GM20431 (cell line): ENCODE measurements around the gene RREB1.
"Not testable (repeated sequence)": the region's sequence is repeated elsewhere in the genome, so short reads cannot be mapped to it uniquely, and the experiment has no call there.

Experiments used
- in situ Hi-C: fragments of 300-500 bp; cut with MseI, MboI; formaldehyde crosslinking; loops from one replicate; pipeline ENCODE4 v1.15.0; 2020; ENCODE audit warnings: low sequenced_read_pairs; ENCODE audit not compliant: unreplicated experiment

The RREB1 gene

GRCh38 chr6:7140631-7141378, 33.0 kb downstream of the RREB1 start:
- in situ Hi-C loops = no loop called here

DNA sequence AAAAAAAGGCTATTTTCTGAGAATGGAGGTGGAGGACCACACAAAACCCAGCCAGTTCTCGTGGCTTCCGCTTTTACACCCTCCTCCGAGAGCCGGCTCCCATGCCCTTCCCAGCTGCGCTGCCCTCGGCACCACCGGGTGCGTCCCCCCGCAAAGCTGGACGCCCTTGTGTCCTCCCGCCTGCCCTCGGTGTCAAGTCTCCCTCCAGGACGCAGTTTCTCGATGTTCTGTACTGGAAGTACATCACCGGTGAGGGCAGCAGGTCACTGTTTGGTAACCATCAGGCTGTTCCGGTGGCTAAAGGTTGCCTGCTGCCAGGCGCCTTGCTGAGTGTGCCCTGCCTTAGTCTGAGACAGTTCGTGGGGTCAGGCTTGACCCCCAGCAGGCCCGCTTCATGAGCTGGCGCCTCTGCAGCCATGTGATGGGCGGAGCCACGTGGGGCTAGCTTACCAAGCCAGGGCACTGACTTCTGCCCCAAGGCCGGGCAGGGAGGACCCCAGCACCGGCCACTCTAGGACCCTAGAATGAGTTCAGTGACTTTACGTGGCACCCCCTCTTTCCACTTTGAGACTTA, 34.6 kb downstream of the RREB1 start:
- in situ Hi-C loops = no loop called here

- in situ Hi-C loops = no loop called here
Measured at GRCh38 chr6:7142918-7143475, 35.2 kb downstream of the RREB1 start.

DNA sequence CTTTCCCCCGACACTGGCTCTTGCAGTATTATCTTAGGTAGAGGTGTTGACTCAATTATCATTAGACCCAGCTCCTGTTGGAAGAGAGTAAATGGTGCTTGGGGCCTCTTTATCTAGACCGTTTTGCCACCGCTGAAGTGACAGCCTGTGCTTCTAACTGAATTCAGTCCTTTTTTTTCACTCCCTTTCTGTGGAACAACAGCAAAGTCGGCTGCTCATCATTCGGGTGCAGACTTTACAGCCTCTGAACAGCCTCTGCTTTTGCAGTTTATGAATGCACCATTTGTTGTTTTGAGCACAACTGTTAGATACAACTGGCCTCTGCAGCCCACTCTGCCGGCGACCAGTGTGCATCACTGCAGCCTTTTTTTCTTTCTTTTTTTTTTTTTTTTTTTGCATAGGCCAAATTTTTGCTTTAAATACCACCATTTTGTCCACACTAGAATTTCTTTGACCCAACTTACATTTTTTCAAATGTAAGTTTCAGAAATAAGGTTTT, 35.8 kb downstream of the RREB1 start:
- in situ Hi-C loops = no loop called here

DNA sequence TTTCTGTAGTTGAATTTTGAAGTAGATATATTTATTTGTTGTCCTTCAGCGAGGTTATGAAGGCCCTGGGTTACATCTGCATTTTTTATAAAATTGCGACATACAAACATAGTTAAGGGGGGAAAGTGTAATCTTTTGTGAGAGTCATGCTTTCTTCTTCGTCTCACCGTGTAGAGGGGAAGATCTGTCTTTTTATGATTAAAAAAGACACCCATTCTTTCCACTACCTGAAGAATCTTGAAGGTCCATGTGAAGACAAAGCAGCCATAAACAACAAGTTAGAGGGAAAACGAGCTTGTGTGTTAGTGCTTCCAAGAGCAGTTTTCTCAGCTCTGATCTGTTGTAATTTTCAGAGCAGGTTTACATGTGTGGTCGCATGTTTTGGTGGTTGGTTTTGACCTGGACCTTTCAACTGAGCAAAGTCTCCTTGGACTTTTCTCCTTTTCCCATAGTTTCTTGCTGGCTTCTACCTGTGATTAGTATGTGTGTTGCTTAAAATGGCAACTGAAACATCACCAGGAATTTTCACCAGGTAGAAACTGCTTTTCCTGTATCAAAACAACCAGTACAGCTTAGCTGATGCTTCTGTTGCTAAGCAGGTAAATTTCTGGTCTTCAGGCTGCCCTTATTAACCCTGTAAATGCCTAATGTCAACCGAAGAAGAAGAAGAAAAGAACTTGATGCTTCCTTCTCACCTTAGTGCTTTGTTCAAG, 37.3 kb downstream of the RREB1 start:
- in situ Hi-C loops = no loop called here

- in situ Hi-C loops = no loop called here
Measured at GRCh38 chr6:7145585-7145884, 37.8 kb downstream of the RREB1 start.

DNA sequence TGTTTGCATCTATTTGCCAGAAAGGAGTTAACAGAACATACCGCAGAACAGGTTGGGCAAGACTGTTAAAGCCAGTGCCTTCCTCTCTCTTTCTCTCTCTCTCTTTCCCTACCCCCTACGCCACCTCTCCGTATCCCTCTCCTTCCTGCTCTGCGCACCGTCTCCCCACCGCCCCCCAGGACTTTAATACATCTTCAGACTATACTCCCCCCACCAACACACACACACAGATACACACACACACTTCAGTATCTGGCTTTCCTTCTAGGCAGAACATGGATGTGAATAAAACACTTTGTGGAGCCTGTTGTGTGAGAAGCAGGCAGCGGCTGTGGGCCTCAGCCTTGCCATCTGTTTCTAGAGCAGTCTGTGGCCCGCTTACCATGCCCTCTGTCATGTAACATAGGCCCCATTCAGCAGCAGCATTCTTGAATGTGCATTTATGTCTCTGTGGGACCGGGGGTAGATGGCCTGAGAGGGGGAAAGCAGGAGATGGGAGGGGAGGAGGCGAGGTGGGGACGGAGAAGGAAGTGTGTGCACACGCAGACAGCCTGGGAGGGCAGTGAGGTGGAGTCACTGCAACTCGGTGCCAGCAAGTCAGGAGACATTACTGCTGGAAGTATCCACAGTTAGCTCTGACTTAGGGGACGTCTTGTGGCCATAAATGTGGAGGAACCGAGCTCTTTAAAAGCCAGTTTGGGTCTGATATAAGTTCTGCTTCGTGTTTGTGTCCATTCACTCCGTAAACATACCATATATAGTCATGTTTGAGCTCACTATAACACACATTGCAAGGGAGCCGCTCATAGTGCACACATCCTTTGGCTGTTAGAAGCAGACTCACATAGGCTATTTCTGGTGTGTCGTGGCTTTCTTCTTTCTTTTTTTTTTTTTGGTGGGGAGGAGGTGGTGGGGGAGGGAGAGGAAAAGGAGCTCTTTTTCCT, 38.4 kb downstream of the RREB1 start:
- in situ Hi-C loops = no loop called here

DNA sequence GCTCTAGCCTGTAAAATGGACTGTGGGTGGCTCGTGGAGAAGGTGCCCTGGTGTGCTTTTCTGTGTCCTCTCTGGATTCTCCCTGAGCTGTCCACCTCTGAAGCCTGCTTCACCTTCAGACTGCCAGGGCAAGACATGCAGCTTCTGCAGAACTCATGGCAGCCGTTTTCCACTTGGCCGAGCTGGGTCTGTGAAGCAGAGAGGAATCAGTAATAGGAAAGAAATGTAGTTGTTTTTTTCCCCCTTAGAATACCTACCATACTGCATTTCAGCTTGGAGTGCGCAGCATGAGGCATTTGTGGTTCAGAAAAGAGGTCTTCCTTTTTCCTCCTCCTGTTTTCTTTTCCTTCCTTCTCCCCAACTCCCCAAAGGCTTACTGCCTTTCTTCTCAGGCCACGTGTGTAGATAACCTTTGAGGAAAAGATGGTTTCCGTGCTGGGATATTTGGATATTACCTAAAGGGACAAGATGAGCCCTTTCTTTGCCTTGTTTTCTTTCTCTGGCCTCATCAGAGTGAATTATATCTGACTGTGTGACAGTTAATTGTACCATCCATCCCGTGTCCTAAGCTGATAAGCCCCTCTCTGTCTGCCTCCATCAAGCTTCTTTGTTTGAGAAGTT, 39.4 kb downstream of the RREB1 start:
- in situ Hi-C loops = no loop called here

DNA sequence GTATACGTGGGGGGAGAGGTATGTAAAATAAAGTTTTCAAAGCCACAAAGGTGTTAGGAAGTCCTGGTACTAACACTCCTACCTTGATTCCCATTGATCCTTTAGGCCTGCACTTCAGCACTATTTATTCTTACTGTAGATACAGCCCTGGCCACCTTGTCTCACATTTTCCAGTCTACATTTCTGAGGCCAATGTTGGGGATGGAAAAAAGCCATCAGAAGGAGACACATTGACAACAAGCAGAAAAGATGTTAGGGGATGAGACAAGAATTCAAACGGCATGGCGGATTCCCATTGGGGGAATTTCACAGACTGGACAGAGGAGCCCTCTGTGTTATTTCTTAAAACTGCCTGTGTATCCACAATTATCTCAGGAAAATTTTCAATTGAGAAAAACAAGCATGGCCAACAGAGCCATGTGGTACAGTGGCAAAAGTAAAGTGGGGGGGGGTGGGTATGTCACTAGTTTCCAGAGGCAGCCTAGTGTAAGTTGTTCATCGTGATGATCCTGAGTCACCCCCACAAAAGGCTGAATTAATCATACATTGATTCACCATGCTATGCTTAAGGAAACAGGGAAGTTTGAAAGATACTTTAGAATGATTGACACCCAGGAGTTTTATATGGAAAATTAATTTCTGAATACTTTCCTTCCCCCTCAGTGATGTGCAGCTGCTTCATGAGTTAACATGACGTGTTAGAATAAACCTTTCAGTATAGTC, 40.5 kb downstream of the RREB1 start:
- in situ Hi-C loops = no loop called here

DNA sequence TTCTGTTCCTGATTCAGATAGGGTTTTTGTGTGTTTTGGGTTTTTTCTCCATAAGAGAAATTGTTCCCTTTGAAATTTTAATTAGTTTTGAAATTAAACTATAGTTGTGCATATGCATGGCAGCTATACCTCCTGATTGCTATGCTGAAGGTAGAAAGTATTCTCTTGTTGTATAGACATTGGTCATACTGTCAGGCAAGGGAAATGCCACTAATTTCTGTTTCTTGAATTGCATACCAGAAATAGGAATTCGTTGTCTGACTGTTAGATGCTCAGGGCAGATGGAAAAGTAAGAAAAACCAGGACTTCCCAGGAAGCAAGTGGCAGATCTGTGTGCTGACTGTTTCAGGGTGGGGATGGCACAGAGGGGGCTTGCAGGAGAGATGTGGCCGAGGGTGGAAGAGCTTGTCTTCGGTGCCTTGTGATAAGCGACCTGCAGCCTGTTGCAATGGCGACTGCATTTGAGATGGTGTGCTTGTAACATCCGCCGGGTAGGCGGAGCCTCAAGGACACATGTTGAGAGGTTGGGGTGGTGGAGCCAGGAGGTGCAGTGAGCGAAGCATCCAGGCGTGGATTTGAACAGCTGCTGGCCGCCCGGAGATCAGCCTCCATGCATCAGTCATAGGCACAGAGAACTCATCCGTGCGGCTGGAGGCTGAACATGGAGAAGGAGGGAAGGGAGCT, 42.8 kb downstream of the RREB1 start:
- in situ Hi-C loops = no loop called here

GRCh38 chr6:7151381-7151780, 43.6 kb downstream of the RREB1 start:
- in situ Hi-C loops = no loop called here

GRCh38 chr6:7152462-7152861, 44.7 kb downstream of the RREB1 start:
- in situ Hi-C loops = no loop called here

- in situ Hi-C loops = no loop called here
Measured at GRCh38 chr6:7153789-7154188, 46.0 kb downstream of the RREB1 start.

DNA sequence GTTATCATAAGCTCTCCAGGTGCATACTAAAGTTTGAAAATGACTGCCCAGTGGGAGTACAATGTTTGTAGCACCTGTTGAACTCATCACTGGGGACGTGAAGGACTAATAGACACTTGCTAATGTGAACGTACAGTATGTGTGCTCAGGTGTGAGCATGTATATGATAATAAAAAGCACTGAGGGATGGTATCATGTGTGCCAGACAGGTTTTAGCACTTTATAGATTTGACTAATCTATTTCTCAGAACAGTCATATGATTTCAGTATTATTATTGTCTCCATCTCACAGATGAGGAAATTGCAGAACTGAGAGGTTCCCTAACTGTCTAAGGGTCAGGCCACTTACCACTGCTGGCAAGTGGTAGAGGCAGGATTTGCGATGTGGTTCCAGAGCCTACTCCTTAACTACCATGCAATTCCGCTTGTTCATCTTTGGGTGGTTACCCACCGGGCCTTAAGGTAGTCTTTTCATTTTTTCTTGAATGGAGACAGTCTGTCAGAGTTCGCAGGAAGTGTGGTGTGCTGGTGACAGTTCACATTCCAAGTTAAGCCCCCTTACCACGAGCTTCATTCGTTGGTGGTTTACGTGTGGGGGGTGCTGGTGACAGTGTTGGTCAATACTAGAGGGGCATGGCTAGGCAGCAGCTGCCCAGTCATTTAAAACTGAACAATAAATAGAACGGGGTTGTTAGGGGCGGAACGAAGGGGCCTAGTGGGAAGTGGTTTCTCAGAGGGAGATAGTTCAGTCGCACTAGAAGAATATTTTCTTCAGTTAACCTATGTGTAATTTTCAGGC, 46.8 kb downstream of the RREB1 start:
- in situ Hi-C loops = no loop called here

GRCh38 chr6:7155871-7156579, 48.3 kb downstream of the RREB1 start:
- in situ Hi-C loops = no loop called here

DNA sequence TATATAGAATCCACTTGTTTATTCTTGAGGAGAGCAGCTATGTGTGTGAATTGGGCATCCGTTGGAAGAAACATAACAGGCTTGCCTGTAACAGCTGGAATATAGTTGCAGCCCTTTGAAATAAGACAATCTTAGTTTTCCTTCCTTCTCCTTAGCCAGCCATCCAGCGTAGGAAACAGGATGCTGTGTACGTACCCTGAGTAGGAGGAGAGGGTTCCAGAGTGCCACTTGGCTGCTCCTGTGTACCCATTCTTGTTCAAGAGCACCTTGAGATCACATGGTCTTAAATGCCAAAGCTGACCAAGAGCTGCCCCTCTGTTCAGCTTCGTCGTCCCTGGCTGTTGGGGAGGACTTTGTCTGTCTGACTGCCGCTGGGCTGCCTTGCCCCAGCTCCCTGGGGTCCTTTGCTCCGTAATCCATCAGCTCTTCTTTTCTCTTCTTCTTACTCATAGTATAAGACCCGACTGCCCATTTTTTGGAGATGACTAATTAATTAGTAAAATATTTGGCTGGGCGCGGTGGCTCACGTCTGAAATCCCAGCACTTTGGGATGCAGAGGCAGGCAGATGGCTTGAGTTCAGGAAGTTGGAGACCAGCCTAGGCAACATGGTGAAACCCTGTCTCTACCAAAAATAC, 49.0 kb downstream of the RREB1 start:
- in situ Hi-C loops = no loop called here

GRCh38 chr6:7157307-7157706, 49.5 kb downstream of the RREB1 start:
- in situ Hi-C loops = not testable (repeated sequence)
